HEK293 (cell line): ENCODE results near the gene NFKBIL1.
A peak's percentile ranks its signal among the peaks of the same experiment; 100 is the strongest.

ENCODE experiments used
- CTCF ChIA-PET: fragments of 350-600 bp; formaldehyde crosslinking; extraction: SDS; loops from one replicate; lab custom pipeline; 2021; ENCODE audit warnings: antibody characterized with exemption; lab: Yijun Ruan, JAX
- POLR2A ChIA-PET: fragments of 300-600 bp; formaldehyde crosslinking; extraction: SDS; loops from one replicate; lab custom pipeline; 2020; ENCODE audit warnings: antibody characterized with exemption, inconsistent platforms; lab: Yijun Ruan, JAX
- H3K27ac ChIP-seq: fragments of 200-500 bp; sonication (Bioruptor generic); 2 replicates; pipeline ENCODE4 v1.5.1; 2014; ENCODE audit warnings: low read depth, low read length, control low read depth, inconsistent platforms; ENCODE audit errors: extremely low read depth
- H3K36me3 ChIP-seq, 2 experiments: fragments of 200-500 bp in 1 of 2; sonication (Bioruptor generic) in 1 of 2; 1 replicate in 1 of 2; 2 replicates in 1 of 2; pipeline ENCODE4 v1.5.1; 2014 to 2017; ENCODE audit warnings: inconsistent platforms in 2 of 2, low read length in 2 of 2; ENCODE audit not compliant: control insufficient read depth in 2 of 2, insufficient read depth in 1 of 2
- H3K4me1 ChIP-seq: fragments of 200-500 bp; sonication (Bioruptor generic); 2 replicates; pipeline ENCODE4 v1.5.1; 2014; ENCODE audit warnings: mild to moderate bottlenecking, low read length, inconsistent platforms; ENCODE audit not compliant: control insufficient read depth, insufficient read depth
- H3K4me3 ChIP-seq: 2 replicates; pipeline ENCODE4 v1.5.1; 2011; ENCODE audit warnings: low read depth, mild to moderate bottlenecking, control low read depth, low read length, moderate library complexity
- H3K9me3 ChIP-seq: fragments of 200-500 bp; sonication (Bioruptor generic); 2 replicates; pipeline ENCODE4 v1.5.1; 2014; ENCODE audit warnings: low read depth, low read length, inconsistent platforms; ENCODE audit not compliant: control insufficient read depth, insufficient read depth
- GLI2 ChIP-seq: fragments of 450-650 bp; formaldehyde crosslinking; IDR thresholded peaks from 2 replicates; pipeline ENCODE4; 2017; ENCODE audit warnings: missing biosample characterization, missing genetic modification characterization, low read depth, borderline replicate concordance
- GLIS2 ChIP-seq: fragments of 450-650 bp; formaldehyde crosslinking; IDR thresholded peaks from 2 replicates; pipeline ENCODE4 v1.5.1; 2016; ENCODE audit warnings: missing biosample characterization, missing genetic modification characterization
- HIC1 ChIP-seq: fragments of 450-650 bp; formaldehyde crosslinking; IDR thresholded peaks from 2 replicates; pipeline ENCODE4 v1.5.1; 2016; ENCODE audit warnings: missing biosample characterization, missing genetic modification characterization
- INSM2 ChIP-seq: fragments of 450-650 bp; formaldehyde crosslinking; IDR thresholded peaks from 2 replicates; pipeline ENCODE4 v1.5.1; 2016; ENCODE audit warnings: missing biosample characterization, missing genetic modification characterization
- KLF9 ChIP-seq: fragments of 450-650 bp; formaldehyde crosslinking; IDR thresholded peaks from 2 replicates; pipeline ENCODE4 v1.5.1; 2016; ENCODE audit warnings: missing biosample characterization, missing genetic modification characterization, low read depth
- REPIN1 ChIP-seq: fragments of 450-650 bp; formaldehyde crosslinking; IDR thresholded peaks from 2 replicates; pipeline ENCODE4 v1.5.1; 2017; ENCODE audit warnings: missing biosample characterization, missing genetic modification characterization, low read depth
- REST ChIP-seq: fragments of 450-650 bp; formaldehyde crosslinking; IDR thresholded peaks from 2 replicates; pipeline ENCODE4 v1.5.1; 2016; ENCODE audit warnings: missing biosample characterization, missing genetic modification characterization
- TCF7L2 ChIP-seq: IDR thresholded peaks from 2 replicates; pipeline ENCODE4 v1.6.1; 2011; ENCODE audit warnings: low read depth, mild to moderate bottlenecking, inconsistent platforms, low read length, moderate library complexity, borderline replicate concordance
- ZBTB10 ChIP-seq: fragments of 450-650 bp; formaldehyde crosslinking; IDR thresholded peaks from 2 replicates; pipeline ENCODE4 v1.5.1; 2016; ENCODE audit warnings: missing biosample characterization, missing genetic modification characterization
- ZBTB7A ChIP-seq: fragments of 450-650 bp; formaldehyde crosslinking; IDR thresholded peaks from 2 replicates; pipeline ENCODE4 v1.5.1; 2016; ENCODE audit warnings: low read depth, missing biosample characterization, missing genetic modification characterization
- ZNF132 ChIP-seq: fragments of 450-650 bp; formaldehyde crosslinking; IDR thresholded peaks from 2 replicates; pipeline ENCODE4 v1.5.1; 2017; ENCODE audit warnings: missing biosample characterization, missing genetic modification characterization, borderline replicate concordance
- ZNF18 ChIP-seq: fragments of 450-650 bp; formaldehyde crosslinking; IDR thresholded peaks from 2 replicates; pipeline ENCODE4 v1.5.1; 2016; ENCODE audit warnings: missing biosample characterization, missing genetic modification characterization
- ZNF266 ChIP-seq: fragments of 450-650 bp; formaldehyde crosslinking; IDR thresholded peaks from 2 replicates; pipeline ENCODE4 v1.5.1; 2016; ENCODE audit warnings: missing biosample characterization, missing genetic modification characterization, low read depth
- ZNF280D ChIP-seq: fragments of 450-650 bp; formaldehyde crosslinking; IDR thresholded peaks from 2 replicates; pipeline ENCODE4 v1.5.1; 2016; ENCODE audit warnings: missing biosample characterization, missing genetic modification characterization
- ZNF391 ChIP-seq: fragments of 450-650 bp; formaldehyde crosslinking; IDR thresholded peaks from 2 replicates; pipeline ENCODE4 v1.5.1; 2016; ENCODE audit warnings: low read depth, missing biosample characterization, missing genetic modification characterization, borderline replicate concordance
- ZNF423 ChIP-seq: fragments of 450-650 bp; formaldehyde crosslinking; IDR thresholded peaks from 2 replicates; pipeline ENCODE4 v1.5.1; 2016; ENCODE audit warnings: missing biosample characterization, missing genetic modification characterization
- ZNF473 ChIP-seq: fragments of 450-650 bp; formaldehyde crosslinking; IDR thresholded peaks from 2 replicates; pipeline ENCODE4 v1.5.1; 2017; ENCODE audit warnings: missing biosample characterization, missing genetic modification characterization
- ZNF558 ChIP-seq: fragments of 450-650 bp; formaldehyde crosslinking; IDR thresholded peaks from 2 replicates; pipeline ENCODE4 v1.5.1; 2016; ENCODE audit warnings: missing biosample characterization, missing genetic modification characterization
- ZNF585B ChIP-seq: fragments of 450-650 bp; formaldehyde crosslinking; IDR thresholded peaks from 2 replicates; pipeline ENCODE4 v1.5.1; 2016; ENCODE audit warnings: missing biosample characterization, missing genetic modification characterization
- ZNF837 ChIP-seq: fragments of 450-650 bp; formaldehyde crosslinking; IDR thresholded peaks from 2 replicates; pipeline ENCODE4 v1.5.1; 2016; ENCODE audit warnings: missing biosample characterization, missing genetic modification characterization
- ZNF843 ChIP-seq: fragments of 450-650 bp; formaldehyde crosslinking; IDR thresholded peaks from 2 replicates; pipeline ENCODE4 v1.5.1; 2016; ENCODE audit warnings: missing biosample characterization, missing genetic modification characterization
- ZSCAN16 ChIP-seq: fragments of 450-650 bp; formaldehyde crosslinking; IDR thresholded peaks from 2 replicates; pipeline ENCODE4 v1.5.1; 2016; ENCODE audit warnings: missing biosample characterization, missing genetic modification characterization

NFKBIL1 gene

GRCh38 chr6:31528821-31529328, 18.5 kb upstream of the NFKBIL1 start, which contains the start of gene MCCD1:
Gene MCCD1, plus strand, starts transcription at chr6:31528962. Its CDS starts 53 bp downstream, at chr6:31529015.
- no peak within 1 kb of the TSS for H3K4me3 ChIP-seq
- no peaks in the 10 kb centered on the region for H3K9me3 ChIP-seq
- peaks cover 35 to 49% of the 10 kb centered on the region in 2 experiments for H3K36me3 ChIP-seq
- H3K4me1 ChIP-seq, result peaks cover 3% of the 10 kb centered on the region
- POLR2A ChIA-PET, result interaction anchor here (0.5 to 6.3 kb wide), 14 partner anchors 9 to 657 kb away, joined by 3 to 112 read pairs (median 6); partner anchors contain the start of genes ABHD16A, C6orf47, DDX39B and HSPA1A
- CTCF ChIA-PET, result interaction anchor here (1.0 to 2.7 kb wide), 6 partner anchors 12 to 70 kb away, joined by 3 to 26 read pairs (median 4); partner anchors contain the start of gene DDX39B
- no peak within 1 kb of the TSS for H3K27ac ChIP-seq
- peak; percentile 76 for TF ChIP-seq GLIS2
- TF ChIP-seq ZBTB10 (tag by site-specific recombination), result 0 out of 2 replicates have a peak, but pooled peaks have one; percentile 40
- peak; percentile 68 for TF ChIP-seq HIC1 (tag by site-specific recombination)
- no peak for TF ChIP-seq INSM2 (tag by site-specific recombination)
- TF ChIP-seq REST (tag by site-specific recombination), result peak; percentile 64
- TF ChIP-seq ZNF837 (tag by site-specific recombination), result no peak
- TF ChIP-seq REPIN1, result no peak
- TF ChIP-seq ZNF585B, result 0 out of 2 replicates have a peak, but pooled peaks have one; percentile 17
- 0 out of 2 replicates have a peak, but pooled peaks have one; percentile 17 for TF ChIP-seq ZBTB7A (tag by site-specific recombination)
- TF ChIP-seq ZNF266, result no peak
- TF ChIP-seq ZNF843, result no peak
- TF ChIP-seq ZSCAN16 (tag by site-specific recombination), result no peak
- TF ChIP-seq KLF9, result no peak
- no peak for TF ChIP-seq ZNF18
- TF ChIP-seq TCF7L2, result no peak
- TF ChIP-seq ZNF280D (tag by site-specific recombination), result no peak
- TF ChIP-seq ZNF558 (tag by site-specific recombination), result no peak
- no peak for TF ChIP-seq ZNF132
- no peak for TF ChIP-seq ZNF473 (tag by site-specific recombination)
- TF ChIP-seq GLI2 (tag by site-specific recombination), result no peak
- peak; percentile 93 for TF ChIP-seq ZNF423 (tag by site-specific recombination)
- no peak; the same call in 1 of the 2 replicates for TF ChIP-seq ZNF391 (tag by site-specific recombination)
